ENCODE results near the gene HEPHL1.

The HEPHL1 gene

DNA sequence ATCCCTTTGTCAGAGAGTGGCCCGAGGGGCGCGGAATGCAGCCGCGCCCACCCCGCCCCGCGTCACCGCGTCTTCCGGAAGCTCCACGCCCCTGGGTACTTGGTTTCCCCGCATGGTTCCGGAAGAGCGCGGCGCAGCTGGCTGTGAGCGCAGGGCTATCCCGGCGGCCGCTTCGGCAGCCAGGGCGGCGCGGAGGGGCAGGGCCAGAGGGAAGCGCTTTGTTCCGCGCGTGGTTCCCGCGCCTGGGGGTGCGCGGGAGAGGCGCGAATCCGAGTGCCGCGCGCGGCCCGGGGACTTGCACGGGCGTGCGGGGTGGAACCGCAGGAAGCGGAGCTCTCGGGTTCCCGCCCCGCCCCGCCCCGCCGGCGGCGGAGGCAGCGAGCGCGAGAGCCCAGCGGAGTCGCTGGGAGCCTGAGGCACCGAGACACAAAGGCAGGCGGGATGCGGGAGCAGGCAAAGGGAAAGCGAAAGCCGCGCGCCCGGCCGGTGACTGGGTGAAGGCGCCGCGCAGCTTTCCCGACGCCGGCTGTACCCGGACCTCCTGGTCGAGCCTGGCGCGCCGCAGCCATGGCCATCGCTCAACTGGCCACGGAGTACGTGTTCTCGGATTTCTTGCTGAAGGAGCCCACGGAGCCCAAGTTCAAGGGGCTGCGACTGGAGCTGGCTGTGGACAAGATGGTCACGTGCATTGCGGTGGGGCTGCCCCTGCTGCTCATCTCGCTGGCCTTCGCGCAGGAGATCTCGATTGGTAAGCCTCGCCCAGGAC lies 107.8 kb downstream of the HEPHL1 start, which contains the start of gene PANX1:
Gene PANX1 (plus strand): TSS at position 96 of the 766 bp plus-strand sequence. CDS start 472 bp downstream, at position 568.
- DNase-seq, result peak in 39 of 51 donors; percentile 33 to 87 (median 65)

DNA sequence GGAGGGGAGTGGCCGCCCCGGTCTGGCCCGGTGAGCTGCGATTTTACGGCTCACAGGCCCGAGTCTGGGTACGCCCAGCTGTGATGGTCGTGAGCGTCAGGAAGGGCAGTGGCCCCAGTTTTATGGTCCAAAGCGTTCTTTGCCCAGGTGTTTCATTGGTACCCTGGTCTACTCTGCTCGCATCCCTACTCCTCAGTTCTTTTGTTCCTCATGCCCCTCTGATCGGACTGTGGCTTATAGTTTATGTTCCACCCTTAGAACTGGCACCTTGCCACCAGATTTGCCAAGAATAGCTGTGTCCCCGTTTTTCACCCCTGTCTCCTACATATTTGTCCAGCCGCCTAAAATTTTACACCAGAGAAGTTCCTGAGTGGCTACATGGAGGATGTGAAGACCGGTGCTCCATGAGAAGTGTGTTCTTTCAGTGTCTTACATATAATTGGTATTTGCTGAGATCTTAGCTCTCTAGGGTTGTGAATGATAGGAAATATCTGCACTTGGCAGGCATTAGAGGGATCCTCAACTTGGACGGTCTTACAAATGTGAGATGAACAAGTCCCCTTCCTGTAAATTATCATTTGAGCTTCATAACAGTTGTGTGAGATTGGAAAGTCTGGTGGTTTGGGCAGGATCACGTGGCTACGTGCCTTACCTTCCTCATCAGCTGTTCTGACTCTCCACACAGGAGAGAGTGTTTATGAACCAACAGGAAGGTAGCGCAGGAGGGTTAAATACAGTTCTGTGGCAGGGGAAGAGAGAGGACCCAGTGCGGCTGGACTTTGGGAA lies 108.6 kb downstream of the HEPHL1 start:
- peak in 2 of 51 donors; percentile 41 to 62 for DNase-seq

DNA sequence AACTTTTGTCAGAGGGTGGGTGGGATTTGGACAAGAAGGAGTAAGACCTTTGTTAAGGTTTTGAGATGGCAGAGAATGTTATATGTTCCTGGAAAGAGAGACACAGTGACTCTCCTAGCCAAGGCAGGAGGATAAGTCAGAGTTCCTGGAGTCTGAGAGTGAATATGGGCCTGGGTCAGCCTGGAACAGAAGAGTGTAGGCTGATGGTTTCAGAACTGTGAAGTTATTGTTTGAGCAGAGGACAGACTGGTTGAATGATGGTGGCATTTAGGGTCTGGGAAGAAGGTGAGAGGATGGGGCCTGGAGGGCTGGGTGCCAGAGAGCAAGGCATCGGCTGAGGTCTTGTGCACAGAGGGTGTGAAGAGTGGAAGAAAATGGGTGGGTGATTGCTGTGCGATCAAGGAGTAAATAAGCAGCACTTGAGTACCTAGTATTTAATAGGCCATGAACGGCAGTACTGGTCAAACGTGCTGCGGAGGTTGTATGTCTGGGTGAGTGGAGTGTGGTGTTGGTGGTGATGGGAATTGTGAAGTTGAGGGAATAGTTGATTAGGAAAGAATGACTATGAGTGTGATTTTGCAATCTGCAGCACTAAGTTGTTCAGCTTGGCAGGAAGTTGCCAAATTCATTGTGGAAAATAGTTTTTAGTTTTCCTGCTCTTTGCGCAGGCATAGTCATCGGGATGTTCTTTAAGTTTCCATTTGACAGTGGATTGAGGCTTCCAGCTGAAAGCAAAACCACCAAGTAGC lies 109.3 kb downstream of the HEPHL1 start:
- DNase-seq, result peak in 1 of 51 donors; percentile 27

DNA sequence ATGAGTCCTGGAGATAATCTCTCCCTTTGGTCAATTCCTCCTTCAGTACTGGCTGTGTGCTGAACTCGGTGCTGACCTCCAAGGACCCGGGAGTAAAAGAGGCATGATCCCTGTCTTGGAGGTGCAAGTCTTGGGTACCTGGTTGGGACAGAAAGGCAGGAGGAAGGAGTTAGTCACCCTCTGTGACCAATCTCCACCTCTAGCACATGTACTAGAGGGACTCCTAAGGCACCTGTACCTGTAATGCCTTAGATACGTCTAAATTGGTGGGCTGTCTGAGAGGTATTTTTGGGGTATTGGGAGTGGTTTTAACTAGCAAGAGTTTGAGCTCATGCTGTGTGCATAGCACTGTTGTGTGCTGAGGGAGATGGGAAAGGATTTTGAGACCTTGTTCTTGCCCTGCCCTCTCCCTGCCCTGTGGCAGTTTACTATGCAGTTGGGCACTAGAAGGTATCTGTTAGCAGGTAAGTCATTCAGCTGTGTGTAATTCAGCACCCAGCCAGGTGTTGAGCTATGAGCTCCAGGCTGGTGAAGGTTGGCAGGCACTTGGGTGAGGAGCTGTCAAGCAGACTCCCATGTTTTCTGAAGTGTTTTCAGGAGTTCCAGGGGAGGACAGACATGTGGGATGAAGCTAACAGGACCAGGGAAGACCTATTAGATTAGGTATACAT lies 110.0 kb downstream of the HEPHL1 start:
- DNase-seq, result no peak

DNA sequence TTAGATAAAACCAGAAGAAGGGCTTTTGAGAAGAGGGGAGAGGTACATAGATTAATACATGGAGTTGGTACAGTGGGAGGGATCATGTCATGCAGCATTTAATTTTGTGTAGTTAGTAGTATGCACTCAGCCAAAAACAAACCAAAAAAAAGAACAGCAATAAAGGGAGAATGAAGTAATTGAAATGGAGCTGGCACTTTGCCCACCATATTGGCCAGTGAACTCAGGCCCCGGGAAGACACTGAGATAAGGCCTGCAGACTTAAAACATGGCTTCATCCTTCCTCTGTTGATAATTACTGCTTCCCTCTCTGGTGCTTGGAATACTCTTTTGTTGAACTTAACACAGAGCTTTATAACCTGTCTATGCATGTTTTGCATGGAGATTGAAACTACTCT lies 110.6 kb downstream of the HEPHL1 start:
- no peak for DNase-seq

DNA sequence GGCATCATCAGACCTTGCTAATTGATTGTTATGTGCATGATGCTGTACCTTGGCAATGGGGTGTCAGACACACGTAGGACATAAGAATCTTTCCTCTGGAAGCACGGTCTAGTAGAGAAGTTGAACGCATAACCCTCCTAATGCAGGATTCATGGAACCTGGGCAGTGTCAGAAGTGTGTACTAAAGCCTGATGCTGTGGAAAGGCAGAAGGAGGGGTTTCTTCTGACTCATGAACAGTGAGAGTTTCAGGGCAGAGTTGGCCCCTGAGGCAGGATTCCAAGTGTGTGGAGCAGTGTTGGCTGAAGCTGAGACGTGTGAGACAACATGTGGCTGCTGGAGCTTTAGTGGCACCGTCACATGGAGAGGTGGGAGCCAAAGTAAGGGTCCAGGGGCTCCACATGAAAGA lies 111.0 kb downstream of the HEPHL1 start:
- peak in 1 of 51 donors; percentile 39 for DNase-seq

DNA sequence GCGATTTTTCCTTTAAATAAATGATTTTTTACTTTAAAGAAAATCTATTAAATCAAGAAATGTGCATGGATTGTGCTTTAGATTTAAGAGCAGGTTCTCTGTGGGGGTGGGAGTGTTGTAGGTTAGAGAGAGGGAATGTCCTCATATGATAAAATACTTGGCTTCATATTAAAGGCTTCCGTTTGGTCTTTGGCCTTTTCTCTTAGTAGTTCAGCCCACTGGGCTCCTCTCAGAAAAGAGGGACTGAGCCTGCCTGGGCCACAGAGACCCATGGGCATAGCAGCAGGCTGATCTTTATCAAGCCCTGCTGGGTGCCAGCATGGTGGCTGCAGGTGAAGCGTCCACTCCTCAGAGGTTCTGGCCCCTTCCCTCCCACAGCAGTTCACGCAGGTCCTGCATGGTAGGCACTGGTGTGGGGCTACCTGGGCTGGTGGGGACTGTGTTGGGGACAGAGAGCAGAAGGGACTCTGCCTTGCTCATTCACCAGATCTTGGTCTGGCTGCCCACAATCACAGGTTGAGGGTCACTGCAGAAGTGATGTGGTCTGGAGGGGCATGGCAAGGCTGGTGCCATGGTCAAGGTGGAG lies 111.8 kb downstream of the HEPHL1 start:
- DNase-seq, result no peak

DNA sequence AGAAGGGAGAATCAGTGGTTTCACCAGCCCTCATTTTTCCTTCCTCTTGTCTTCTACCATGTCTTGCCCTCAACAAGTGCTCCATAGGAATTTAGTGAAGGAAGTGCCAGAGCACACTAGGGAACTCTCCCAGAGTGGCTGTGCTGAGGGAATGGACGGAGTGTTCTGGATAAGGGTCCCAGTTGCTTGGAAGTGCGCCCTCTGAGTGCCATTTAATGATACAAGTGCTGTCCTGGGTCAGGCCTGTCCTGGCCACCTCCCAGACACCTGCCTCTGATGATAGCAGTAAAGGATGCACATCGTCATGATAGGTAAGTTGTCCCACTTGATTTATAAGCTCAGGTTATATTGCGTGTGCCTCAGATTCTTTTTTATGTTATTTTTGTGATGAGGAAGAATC lies 112.6 kb downstream of the HEPHL1 start:
- no peak for DNase-seq

DNA sequence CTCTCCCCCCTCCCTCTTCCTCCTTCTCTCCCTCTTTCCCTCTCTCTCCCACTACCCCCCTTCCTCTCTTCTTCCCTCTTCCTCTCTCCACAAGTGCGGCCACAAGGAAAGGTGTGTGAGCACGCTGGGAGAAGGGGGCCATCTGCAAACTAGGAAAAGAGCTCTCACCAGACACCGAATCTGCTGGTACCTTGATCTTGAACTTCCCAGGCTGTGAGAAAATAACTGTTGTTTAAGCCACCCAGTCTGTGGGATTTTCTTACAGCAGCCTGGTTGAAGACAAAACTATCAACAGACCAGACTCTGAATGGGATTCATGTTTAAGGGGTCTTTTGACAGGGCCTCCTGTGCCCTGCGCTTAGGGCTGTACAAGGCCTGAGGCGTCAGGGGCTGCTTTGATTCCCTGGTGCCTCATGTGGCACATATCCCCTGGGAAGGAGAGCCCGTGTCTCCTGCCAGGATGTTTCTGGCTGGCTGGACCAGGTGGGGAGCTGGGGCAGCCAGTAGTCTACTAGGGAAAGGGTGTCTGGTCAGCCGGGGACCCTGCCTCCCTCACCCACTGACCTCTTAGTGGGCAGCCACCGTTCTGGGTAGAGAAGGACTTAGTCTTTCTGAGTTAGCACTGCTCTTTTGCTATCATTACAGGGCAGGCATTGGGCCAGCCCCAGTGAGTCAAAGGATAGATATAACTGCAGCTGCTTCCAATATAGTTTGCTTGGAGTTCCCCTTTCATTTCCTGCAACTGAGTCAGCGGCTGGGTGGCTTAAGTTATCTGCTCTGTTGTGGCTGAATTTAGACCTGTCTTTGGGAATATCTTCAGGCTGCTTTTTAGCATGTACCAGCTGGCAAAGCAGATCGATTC lies 113.7 kb downstream of the HEPHL1 start:
- DNase-seq, result peak in 9 of 51 donors; percentile 6 to 54 (median 17)

DNA sequence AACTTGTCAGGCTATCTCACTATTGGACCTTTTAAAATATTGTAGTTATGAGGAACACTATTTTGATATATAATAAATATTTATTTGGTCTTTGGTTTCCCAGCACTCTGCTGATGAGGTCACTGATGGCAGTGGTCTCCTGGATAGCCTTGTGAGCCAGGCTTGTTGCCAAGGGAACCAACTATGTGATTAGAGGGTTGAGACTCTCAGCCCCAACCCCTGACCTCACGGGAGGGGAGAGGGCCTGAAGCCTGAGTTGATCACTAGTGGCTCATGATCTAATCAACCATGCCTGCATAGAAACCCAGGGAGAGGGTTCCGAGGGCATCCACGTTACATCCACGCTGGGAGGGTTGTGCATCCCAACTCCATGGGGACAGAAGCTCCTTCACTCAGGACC lies 118.3 kb downstream of the HEPHL1 start:
- DNase-seq, result no peak

DNA sequence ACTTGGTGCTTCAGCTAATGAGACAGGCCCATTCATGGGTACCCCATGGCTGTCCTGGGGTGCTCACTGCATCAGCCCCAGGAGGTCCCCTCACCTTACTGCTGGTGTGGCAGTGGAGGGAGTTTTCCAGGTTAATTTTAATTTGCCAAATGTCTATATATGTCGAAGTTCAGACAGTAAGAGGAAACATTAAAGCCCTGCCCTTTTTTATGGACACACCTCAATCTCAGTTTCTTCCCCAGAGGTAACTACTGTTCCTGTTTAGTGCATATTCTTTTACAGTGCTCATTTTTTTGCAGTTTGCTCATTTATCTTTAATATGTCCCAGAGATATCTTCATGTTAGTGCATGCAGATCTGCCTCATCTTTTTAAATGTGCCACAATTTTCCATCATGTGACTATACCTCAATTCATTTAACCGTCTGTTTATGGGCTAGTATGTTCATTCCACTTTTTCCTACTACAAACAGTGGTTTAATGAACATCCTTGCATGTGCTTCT lies 119.1 kb downstream of the HEPHL1 start:
- DNase-seq, result no peak

DNA sequence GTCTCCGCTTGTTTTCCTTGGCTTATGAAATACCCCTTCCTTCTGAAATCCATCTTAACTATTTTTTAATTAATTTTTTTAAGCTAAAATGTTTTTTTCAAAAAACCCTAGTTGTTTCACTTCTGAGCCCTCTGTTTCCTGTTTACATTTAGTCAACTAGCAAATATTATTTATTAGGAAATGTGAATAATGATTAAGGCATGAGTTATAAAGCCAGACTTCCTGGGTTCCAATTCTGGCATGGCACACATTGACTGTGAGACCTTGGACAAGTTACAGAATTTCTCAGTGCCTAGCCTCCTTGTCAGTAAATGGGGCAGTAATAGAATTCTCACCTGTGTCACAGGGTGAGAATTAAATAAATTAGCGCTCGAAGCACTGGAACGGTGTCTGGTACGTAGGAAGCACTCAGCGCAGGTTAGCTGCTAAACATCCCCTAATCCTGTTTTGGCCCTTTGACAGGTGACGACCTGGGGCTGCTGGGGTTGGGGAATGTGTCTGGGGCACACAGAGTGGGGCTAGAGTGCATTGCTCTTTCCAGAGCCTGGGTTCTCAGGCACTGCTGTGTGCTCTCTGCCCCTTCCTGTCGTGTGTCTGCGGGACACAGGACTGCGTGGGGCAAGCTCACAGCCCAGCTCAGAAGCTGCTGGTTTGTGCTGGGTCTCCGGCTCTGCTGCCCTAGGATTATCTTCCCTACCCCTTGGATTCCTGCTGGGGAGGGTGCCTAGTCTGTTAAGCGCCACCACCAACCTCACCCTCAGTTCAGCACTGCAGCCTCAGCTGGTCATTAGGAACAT lies 120.6 kb downstream of the HEPHL1 start:
- no peak for DNase-seq

DNA sequence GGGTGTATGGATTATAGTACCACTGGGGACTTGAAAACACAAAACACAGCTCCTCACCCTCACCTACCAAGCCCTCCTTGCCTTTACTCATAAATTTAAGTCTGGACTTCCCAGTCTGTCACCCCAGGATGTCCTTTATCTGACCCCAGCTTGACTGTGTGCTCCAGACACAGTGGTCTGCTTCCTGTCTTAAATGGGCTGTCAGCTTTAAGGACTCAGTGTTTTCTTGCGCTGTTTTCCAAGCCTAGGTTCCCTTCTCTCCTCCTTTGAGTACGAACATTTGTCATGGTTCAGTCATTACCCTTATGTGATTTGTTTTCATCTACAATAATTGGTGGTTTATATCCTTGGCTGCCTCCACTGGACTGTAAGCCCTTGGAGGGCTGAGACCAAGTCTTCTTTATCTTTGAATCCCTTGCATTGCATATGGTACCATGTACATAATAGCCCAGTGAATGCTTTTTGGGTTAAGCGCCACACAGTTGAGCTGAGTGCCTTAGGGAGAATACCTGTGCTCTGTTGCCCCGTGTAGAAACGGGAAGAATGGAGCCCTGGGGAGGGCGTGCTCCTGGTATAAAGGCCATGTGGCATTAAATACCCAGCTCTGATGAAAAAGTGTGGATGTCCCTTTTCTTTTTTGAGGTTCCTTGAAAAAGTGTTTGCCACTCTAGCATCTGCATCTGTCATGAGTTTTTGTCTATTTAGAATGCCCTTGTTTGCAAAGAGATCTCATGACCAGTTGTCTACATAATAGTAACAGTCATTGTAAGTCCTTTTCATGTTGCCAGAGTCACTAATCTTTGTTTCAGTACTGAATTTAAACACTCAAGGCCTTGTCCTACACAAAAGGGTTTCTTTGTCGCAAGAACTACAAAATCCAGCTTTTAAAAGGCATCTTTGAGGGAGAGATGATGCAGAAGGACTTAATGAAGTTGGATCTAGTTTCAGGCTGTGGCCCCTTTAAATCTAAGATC lies 121.4 kb downstream of the HEPHL1 start:
- peak in 1 of 51 donors; percentile 45 for DNase-seq

DNA sequence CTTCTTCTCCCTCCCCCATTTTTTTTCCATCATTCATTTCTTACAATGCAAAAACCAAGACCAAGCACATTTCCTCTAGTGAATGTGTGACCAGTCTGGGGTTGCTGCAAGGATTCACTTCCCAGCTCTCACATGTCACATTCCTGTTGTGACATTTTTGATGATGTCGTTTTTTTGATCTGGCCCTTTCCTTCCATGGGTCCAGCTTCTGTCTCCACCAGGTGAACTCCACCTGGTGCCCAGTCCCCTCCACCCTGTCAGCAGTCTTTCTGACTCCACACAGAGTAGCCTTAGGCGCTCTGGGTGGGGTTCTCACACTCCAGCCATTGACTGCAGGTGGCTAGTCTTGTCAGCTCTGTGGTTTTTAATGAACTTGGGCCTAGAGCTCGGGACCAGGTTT lies 123.1 kb downstream of the HEPHL1 start:
- no peak for DNase-seq

DNA sequence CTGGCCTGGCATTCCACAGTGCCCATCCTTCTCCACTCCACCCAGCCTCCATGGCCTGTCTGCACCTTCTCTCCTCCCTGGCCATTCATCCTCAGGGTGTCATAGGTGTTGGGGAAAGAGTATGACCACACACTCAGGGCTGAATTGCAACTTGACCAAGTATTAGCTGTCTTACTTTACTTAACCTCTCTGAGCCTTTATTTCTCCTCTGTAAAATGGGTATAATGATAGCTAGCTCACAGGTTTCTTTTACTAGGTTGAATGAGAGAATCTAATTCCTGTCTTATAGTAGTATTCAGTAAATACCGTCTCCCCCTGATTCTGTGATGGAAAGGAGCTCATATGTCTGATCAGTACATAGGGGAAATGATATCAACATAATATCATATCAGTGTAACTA lies 123.5 kb downstream of the HEPHL1 start:
- DNase-seq, result no peak

DNA sequence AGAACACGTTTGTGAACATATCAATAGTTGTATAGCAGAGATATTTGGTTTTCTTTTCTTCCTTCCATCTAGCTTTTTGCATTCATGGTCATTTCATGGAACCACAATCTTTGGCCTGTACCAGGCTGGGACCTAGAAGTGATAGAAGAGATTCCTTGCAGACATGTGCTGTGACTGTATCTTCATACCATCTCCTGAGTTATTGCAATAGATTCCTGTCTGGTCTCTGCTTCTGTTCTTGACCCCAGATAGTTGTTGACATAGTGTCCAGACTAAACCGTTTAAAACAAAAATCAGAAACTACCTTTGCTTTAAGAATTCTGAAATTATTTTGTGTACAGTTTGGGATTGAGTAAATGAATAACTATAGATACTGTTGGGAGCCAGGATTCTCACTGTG lies 124.3 kb downstream of the HEPHL1 start:
- DNase-seq, result no peak

DNA sequence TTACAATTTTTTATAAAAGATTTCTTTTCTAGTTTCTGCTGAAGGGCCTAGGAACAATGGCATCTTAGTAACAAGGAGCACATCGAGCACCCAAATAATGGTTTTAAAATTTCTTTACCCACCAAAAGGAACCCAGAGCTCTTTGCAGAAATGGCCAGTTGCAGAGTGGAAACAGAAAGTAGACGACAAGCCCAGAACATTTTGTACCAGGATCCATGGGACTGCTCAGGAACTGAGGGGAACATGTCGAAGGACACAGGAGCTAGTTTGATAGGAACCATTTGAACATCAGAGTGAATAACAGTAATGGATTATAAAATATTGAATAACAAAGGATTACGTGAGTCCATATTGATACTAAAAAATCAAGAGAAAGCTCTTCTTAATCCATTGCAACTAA lies 124.8 kb downstream of the HEPHL1 start:
- no peak for DNase-seq

DNA sequence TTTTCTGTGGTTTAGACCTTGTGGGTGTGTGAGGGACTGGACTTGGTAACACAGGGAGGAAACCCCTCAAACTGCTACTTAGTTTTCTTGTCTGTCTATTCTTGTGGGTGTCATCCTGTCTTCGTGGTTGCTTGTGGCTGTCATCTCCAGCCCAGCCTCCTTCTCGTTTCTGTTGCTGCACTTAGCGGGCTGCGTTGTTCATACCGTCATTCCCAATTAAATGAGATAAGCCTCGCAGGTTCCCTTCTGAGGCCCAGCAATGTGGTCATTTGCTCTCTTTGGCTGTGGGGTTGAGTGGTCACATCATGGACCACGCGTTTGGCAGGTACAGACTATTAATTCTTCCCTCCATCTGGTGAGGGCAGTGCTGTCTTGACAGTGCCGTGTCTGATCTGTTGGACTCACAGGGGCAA lies 126.3 kb downstream of the HEPHL1 start:
- no peak for DNase-seq
